WTC11 (cell line): ENCODE data around the gene PDIA2. TPM values are rescaled to one million over a fixed set of nuclear protein-coding genes. Genes with fewer than 3 reads are reported as not detected.

Experiments
- ATAC-seq: fragments of 200-7000 bp; cut with Tn5 transposase; 2 replicates; pipeline ENCODE4 v1.10.0; 2021; ENCODE audit warnings: mild to moderate bottlenecking, moderate library complexity
- Bru-seq: library from RNA; stranded (reverse); fragments of 400-500 nt; gene quantifications from one replicate; lab custom pipeline; 2021; lab: Mats Ljungman, UMichigan
- CTCF ChIA-PET: fragments of 300-600 bp; sonication (Branson Sonifier 250); formaldehyde crosslinking; loops from one replicate; lab custom pipeline; 2021; ENCODE audit warnings: antibody characterized with exemption; lab: Charles Lee
- POLR2A ChIA-PET: fragments of 350-600 bp; sonication (Branson Sonifier 250); formaldehyde crosslinking; loops from one replicate; lab custom pipeline; 2021; ENCODE audit warnings: antibody characterized with exemption; lab: Charles Lee
- DNase-seq: peaks from one replicate; pipeline ENCODE4 v3.0.0; 2021; ENCODE audit warnings: low spot score
- H3K27ac Mint-ChIP-seq: 2 replicates; pipeline ENCODE4 v1.8.0; 2021; ENCODE audit warnings: mixed read lengths
- H3K27me3 Mint-ChIP-seq: 2 replicates; pipeline ENCODE4 v1.8.0; 2021; ENCODE audit warnings: low read depth, mild to moderate bottlenecking, moderate library complexity, mixed read lengths
- H3K36me3 Mint-ChIP-seq: 2 replicates; pipeline ENCODE4 v1.8.0; 2021; ENCODE audit warnings: mixed read lengths
- H3K4me1 Mint-ChIP-seq: 2 replicates; pipeline ENCODE4 v1.8.0; 2022; ENCODE audit warnings: mixed read lengths
- H3K4me3 Mint-ChIP-seq: 2 replicates; pipeline ENCODE4 v1.8.0; 2021; ENCODE audit warnings: mild to moderate bottlenecking, moderate library complexity, mixed read lengths
- H3K9me3 Mint-ChIP-seq: 2 replicates; pipeline ENCODE4 v1.8.0; 2021; ENCODE audit warnings: mixed read lengths
- ATF6 ChIP-seq: sonication (generic); formaldehyde crosslinking; IDR thresholded peaks from 2 replicates; pipeline ENCODE4 v1.8.1; 2023; ENCODE audit warnings: mild to moderate bottlenecking, missing genetic modification reagents
- CDX4 ChIP-seq: fragments of 250-450 bp; sonication (Bioruptor Pico); IDR thresholded peaks from 2 replicates; pipeline ENCODE4 v1.9.0; 2021; ENCODE audit warnings: moderate library complexity, mild to moderate bottlenecking, inconsistent platforms, borderline replicate concordance
- ETV6 ChIP-seq: sonication (generic); formaldehyde crosslinking; IDR thresholded peaks from 2 replicates; pipeline ENCODE4 v1.8.1; 2022; ENCODE audit warnings: mild to moderate bottlenecking, missing genetic modification reagents
- GABPB1 ChIP-seq: sonication (generic); formaldehyde crosslinking; IDR thresholded peaks from 2 replicates; pipeline ENCODE4 v1.8.1; 2023; ENCODE audit warnings: mild to moderate bottlenecking, missing genetic modification reagents
- IRF1 ChIP-seq: sonication (generic); formaldehyde crosslinking; IDR thresholded peaks from 2 replicates; pipeline ENCODE4 v1.8.0; 2023; ENCODE audit warnings: missing genetic modification reagents
- IRF2 ChIP-seq: sonication (generic); formaldehyde crosslinking; IDR thresholded peaks from 2 replicates; pipeline ENCODE4 v1.8.0; 2022; ENCODE audit warnings: low read depth, missing genetic modification reagents, borderline replicate concordance
- MLX ChIP-seq: sonication (generic); formaldehyde crosslinking; IDR thresholded peaks from 2 replicates; pipeline ENCODE4 v1.8.1; 2023; ENCODE audit warnings: mild to moderate bottlenecking, missing genetic modification reagents, moderate library complexity
- NR1H2 ChIP-seq: sonication (generic); formaldehyde crosslinking; IDR thresholded peaks from 2 replicates; pipeline ENCODE4 v1.9.0; 2021; ENCODE audit warnings: mild to moderate bottlenecking, moderate library complexity, missing genetic modification reagents
- NR3C1 ChIP-seq: sonication (generic); formaldehyde crosslinking; conservative IDR thresholded peaks from 2 replicates; pipeline ENCODE4 v1.8.1; 2023; ENCODE audit warnings: low read depth, mild to moderate bottlenecking, missing genetic modification reagents
- TEAD1 ChIP-seq: sonication (generic); formaldehyde crosslinking; IDR thresholded peaks from 2 replicates; pipeline ENCODE4 v1.8.0; 2022; ENCODE audit warnings: mild to moderate bottlenecking, missing genetic modification reagents
- USF2 ChIP-seq: sonication (generic); formaldehyde crosslinking; IDR thresholded peaks from 2 replicates; pipeline ENCODE4 v1.8.1; 2023; ENCODE audit warnings: mild to moderate bottlenecking, missing genetic modification reagents, moderate library complexity
- ZBTB21 ChIP-seq: sonication (generic); formaldehyde crosslinking; IDR thresholded peaks from 2 replicates; pipeline ENCODE4 v1.8.1; 2023; ENCODE audit warnings: mild to moderate bottlenecking, missing genetic modification reagents, borderline replicate concordance
- ZNF138 ChIP-seq: sonication (generic); formaldehyde crosslinking; conservative IDR thresholded peaks from 2 replicates; pipeline ENCODE4 v1.8.1; 2022; ENCODE audit warnings: mild to moderate bottlenecking, moderate library complexity, missing genetic modification reagents
- ZNF512 ChIP-seq: sonication (generic); formaldehyde crosslinking; IDR thresholded peaks from 2 replicates; pipeline ENCODE4 v1.8.1; 2022; ENCODE audit warnings: missing genetic modification reagents, borderline replicate concordance
- long read RNA-seq, 3 experiments: library from RNA in 1 of 3; library from capped mRNA in 1 of 3; library from polyadenylated mRNA in 1 of 3; unstranded in 2 of 3; stranded (forward) in 1 of 3; transcript quantifications; one replicate each; pipeline ENCODE4 v2.0.0, GENCODE V29; 2021
- total RNA-seq: library from RNA; stranded (reverse); gene quantifications from 3 replicates; pipeline ENCODE4 v1.2.3, GENCODE V29; 2021

The PDIA2 gene
- total RNA-seq (1.9 to 2.4 TPM (median 2.3 TPM) in 3 replicates), Bru-seq, nascent RNA (not detected)
- long read RNA-seq, experiment 1, partial matches to known transcripts, result 1 of 5 reads
- long read RNA-seq, experiment 1, other reads (novel, unspliced or antisense), result 4 of 5 reads
- long read RNA-seq, experiment 2, partial matches to known transcripts, result 0 of 5 reads
- long read RNA-seq, experiment 2, other reads (novel, unspliced or antisense), result 5 of 5 reads
- long read RNA-seq, experiment 3, result 0 reads

GRCh38 chr16:283033-283805, at the start of gene PDIA2:
TSS of gene PDIA2 (plus strand) at chr16:283164. CDS start at chr16:283170, 6 bp downstream.
- Mint-ChIP-seq H3K27ac (no peak within 1 kb of the TSS), H3K27me3 (peaks cover 23% of the 10 kb centered on the region), H3K9me3 (no peaks in the 10 kb centered on the region)
- DNase-seq, result no peak
- TF ChIP-seq IRF2 (CRISPR knock-in tag), result no peak
- no peak for TF ChIP-seq ZNF512 (CRISPR knock-in tag)
- no peak for TF ChIP-seq CDX4 (CRISPR knock-in tag)
- TF ChIP-seq GABPB1 (CRISPR knock-in tag), result no peak
- TF ChIP-seq IRF1 (CRISPR knock-in tag), result no peak
- no peak for TF ChIP-seq TEAD1 (CRISPR knock-in tag)
- TF ChIP-seq ZBTB21 (CRISPR knock-in tag), result no peak
- no peak for TF ChIP-seq ATF6
- TF ChIP-seq ETV6 (CRISPR knock-in tag), result no peak
- TF ChIP-seq MLX (CRISPR knock-in tag), result no peak
- no peak for TF ChIP-seq NR1H2 (CRISPR knock-in tag)
- TF ChIP-seq ZNF138 (CRISPR knock-in tag), result no peak
- TF ChIP-seq NR3C1 (CRISPR knock-in tag), result no peak
- TF ChIP-seq USF2 (CRISPR knock-in tag), result no peak
- TF ChIP-seq, all 79 proteins: peak for 0
- ChIA-PET CTCF (no interaction called here), POLR2A (no interaction called here)
- Mint-ChIP-seq H3K36me3 (peaks cover 15% of the 10 kb centered on the region), H3K4me1 (no peaks in the 10 kb centered on the region; the same call in 1 of the 2 replicates), H3K4me3 (no peak within 1 kb of the TSS)
- ATAC-seq, result no peak
